RWPE2 (cell line): ENCODE data around the gene FIGLA.

ENCODE experiments used
- ATAC-seq: fragments of 200-7000 bp; cut with Tn5 transposase; 3 replicates; pipeline ENCODE4 v1.9.1; 2021; ENCODE audit warnings: low read depth
- DNase-seq: peaks from one replicate; pipeline ENCODE4 v3.0.0-alpha.2; 2020; ENCODE audit warnings: low spot score
- H3K27ac ChIP-seq: fragments of 450-650 bp; 2 replicates; pipeline ENCODE4 v1.5.1; 2017; ENCODE audit warnings: mild to moderate bottlenecking; ENCODE audit not compliant: poor library complexity, severe bottlenecking
- H3K27me3 ChIP-seq: fragments of 250-450 bp; sonication (Bioruptor Pico); 2 replicates; pipeline ENCODE4 v1.5.1; 2021; ENCODE audit warnings: mild to moderate bottlenecking, moderate library complexity; ENCODE audit not compliant: insufficient read depth, poor library complexity, severe bottlenecking
- H3K36me3 ChIP-seq: fragments of 250-450 bp; sonication (Bioruptor Pico); 2 replicates; pipeline ENCODE4 v1.5.1; 2020; ENCODE audit warnings: low read depth, mild to moderate bottlenecking, moderate library complexity
- H3K4me1 ChIP-seq: fragments of 250-450 bp; sonication (Bioruptor Pico); 2 replicates; pipeline ENCODE4 v1.5.1; 2021; ENCODE audit warnings: mild to moderate bottlenecking, moderate library complexity; ENCODE audit not compliant: insufficient read depth, poor library complexity, severe bottlenecking
- H3K4me3 ChIP-seq: fragments of 250-450 bp; sonication (Bioruptor Pico); 2 replicates; pipeline ENCODE4 v1.5.1; 2021; ENCODE audit warnings: mild to moderate bottlenecking, moderate library complexity; ENCODE audit not compliant: severe bottlenecking
- H3K9me3 ChIP-seq: fragments of 250-450 bp; sonication (Bioruptor Pico); 2 replicates; pipeline ENCODE4 v1.5.1; 2021; ENCODE audit warnings: mild to moderate bottlenecking, moderate library complexity; ENCODE audit not compliant: severe bottlenecking
- CTCF ChIP-seq: fragments of 450-650 bp; IDR thresholded peaks from one replicate; pipeline ENCODE4 v1.5.1; 2017; ENCODE audit warnings: mild to moderate bottlenecking, moderate library complexity; ENCODE audit not compliant: poor library complexity, severe bottlenecking

FIGLA gene

GRCh38 chr2:70828914-70829824 is 38.7 kb upstream of the FIGLA start:
- H3K27me3 ChIP-seq, result no peaks in the 10 kb centered on the region

DNA sequence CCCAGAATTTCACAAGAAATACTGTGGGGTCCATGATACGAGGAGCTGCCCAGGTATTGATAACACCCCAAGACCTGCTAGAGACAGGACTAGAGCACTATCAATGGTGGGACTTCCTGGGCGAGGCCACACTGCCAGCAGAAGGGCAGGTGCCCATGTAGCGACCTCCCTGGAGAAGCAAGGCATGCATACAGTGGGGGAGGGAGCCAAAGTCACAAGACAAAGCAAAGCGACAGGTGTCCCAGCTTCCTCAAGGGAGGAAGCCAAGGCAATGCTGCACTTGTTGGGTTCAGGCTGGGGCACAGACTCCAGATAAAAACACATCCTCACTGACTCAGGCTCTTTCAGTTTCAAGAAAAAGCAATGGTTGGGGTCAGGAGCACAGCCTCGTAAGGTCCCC is 37.7 kb upstream of the FIGLA start:
- Histone ChIP-seq H3K27ac (no peak overlapping the region), H3K9me3 (no peaks in the 10 kb centered on the region), H3K4me3 (no peak overlapping the region), H3K27me3 (no peaks in the 10 kb centered on the region), H3K36me3 (no peaks in the 10 kb centered on the region), H3K4me1 (no peaks in the 10 kb centered on the region)
- TF ChIP-seq CTCF, result no peak
- DNase-seq (no peak), ATAC-seq (no peak)

More at GRCh38 chr2:70828914-70829824, 38.7 kb upstream of the FIGLA start:
- no peaks in the 10 kb centered on the region for H3K9me3 ChIP-seq
- H3K36me3 ChIP-seq, result no peaks in the 10 kb centered on the region
- no peak overlapping the region for H3K27ac ChIP-seq
- no peak for ATAC-seq
- H3K4me3 ChIP-seq, result no peak overlapping the region
- no peaks in the 10 kb centered on the region for H3K4me1 ChIP-seq
- no peak for TF ChIP-seq CTCF
- no peak for DNase-seq

DNA sequence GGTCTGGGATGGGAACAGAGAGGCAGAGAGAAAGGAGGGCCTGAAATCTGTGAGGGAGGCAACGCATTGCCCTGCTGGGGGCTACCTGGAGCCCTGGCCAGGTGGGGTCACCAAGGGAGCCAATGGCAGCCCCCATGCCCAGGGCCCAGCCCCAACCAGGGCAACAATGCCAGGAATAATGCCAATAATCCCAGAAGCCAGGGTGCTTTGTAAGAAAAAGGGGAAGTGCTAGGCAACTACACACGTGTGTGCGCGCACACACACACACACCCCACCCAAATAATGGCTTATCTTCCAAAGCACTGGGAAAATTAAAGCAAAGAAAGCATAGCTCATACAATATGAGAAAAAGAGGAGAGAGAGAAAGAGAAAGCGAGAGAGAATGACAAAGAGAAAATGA is 36.9 kb upstream of the FIGLA start:
- no peak for TF ChIP-seq CTCF
- Histone ChIP-seq H3K4me1 (no peaks in the 10 kb centered on the region), H3K9me3 (no peaks in the 10 kb centered on the region), H3K4me3 (no peak overlapping the region), H3K27ac (no peak overlapping the region), H3K36me3 (no peaks in the 10 kb centered on the region), H3K27me3 (no peaks in the 10 kb centered on the region)
- ATAC-seq (no peak), DNase-seq (no peak)

- Histone ChIP-seq H3K4me3 (no peak overlapping the region), H3K27me3 (no peaks in the 10 kb centered on the region), H3K27ac (no peak overlapping the region), H3K36me3 (no peaks in the 10 kb centered on the region), H3K9me3 (no peaks in the 10 kb centered on the region), H3K4me1 (no peaks in the 10 kb centered on the region)
- DNase-seq (no peak), ATAC-seq (no peak)
- TF ChIP-seq CTCF, result no peak
Measured at GRCh38 chr2:70826696-70827350, 36.4 kb upstream of the FIGLA start.

GRCh38 chr2:70823249-70823648 is 32.8 kb upstream of the FIGLA start:
- no peak overlapping the region for H3K4me3 ChIP-seq
- H3K9me3 ChIP-seq, result no peaks in the 10 kb centered on the region
- no peaks in the 10 kb centered on the region for H3K27me3 ChIP-seq
- DNase-seq (no peak), ATAC-seq (no peak)
- no peaks in the 10 kb centered on the region for H3K36me3 ChIP-seq
- no peak for TF ChIP-seq CTCF
- no peak overlapping the region for H3K27ac ChIP-seq
- no peaks in the 10 kb centered on the region for H3K4me1 ChIP-seq
